Islet of Langerhans (tissue), 1 donor: ENCODE measurements around the gene PDZD2.
"Not testable (repeated sequence)": the region's sequence is repeated elsewhere in the genome, so short reads cannot be mapped to it uniquely, and the experiment has no call there.

Experiments used
- FAIRE-seq: peaks from one replicate; lab custom pipeline; 2011; peaks lifted over from hg19 to GRCh38; lab: Jason Lieb, UNC

PDZD2 gene

DNA sequence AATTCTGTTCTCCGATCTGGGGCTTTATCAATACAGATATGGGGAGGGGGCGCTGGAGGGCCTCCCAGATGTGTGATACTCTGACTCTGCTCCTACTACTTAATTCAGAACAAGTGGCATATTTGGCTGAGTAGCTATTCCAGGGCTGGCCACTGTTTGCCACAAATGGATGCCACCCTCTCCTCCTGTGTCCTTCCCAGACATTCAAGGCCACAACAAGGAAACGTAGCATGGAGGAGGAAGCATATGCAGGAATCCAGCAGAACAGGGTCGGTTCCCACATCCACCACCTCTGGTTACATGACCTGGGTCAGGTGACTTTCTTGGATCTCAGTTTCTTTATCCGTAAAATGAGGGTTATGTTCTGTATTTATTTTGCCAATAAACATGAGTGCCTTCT is 404.2 kb downstream of the PDZD2 start:
- FAIRE-seq, result no peak

DNA sequence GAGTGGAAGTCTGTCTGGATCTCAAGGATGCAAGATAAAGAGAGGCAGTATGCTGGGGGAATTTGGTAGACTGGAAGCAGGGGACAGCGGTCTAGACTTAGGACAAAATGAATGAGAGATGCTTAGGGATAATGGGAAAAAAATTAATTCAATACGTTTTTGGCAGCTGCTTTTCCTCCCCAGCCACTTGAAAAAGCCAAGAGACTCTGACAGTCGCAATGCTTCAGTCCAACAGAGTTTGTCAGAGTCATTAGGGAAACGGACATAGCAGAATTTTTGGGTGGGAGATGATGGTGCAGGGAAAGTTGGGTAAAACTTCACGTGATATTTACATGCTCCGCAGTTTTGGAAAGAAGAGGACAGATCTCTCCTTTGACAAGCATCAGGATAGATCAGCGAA is 405.5 kb downstream of the PDZD2 start:
- FAIRE-seq, result no peak

DNA sequence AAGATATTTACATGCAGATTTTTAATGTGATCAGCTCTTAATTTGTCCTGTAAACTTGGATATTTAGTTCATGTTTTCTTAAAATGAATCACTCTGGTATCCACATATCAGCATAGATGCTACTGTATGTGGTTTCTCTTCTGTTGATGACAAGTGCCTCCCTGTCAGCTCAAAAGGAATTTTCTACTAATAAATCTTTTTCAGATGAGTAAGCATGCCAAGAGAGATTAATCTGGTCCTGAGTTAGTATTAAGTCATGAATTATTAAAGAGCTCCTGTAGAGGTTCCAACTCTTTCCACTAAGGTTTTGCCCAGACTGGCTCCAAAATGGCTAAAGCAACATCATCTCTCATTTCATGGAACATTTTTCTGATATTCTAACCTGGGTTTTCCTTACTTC is 406.0 kb downstream of the PDZD2 start:
- FAIRE-seq, result peak; percentile 53

DNA sequence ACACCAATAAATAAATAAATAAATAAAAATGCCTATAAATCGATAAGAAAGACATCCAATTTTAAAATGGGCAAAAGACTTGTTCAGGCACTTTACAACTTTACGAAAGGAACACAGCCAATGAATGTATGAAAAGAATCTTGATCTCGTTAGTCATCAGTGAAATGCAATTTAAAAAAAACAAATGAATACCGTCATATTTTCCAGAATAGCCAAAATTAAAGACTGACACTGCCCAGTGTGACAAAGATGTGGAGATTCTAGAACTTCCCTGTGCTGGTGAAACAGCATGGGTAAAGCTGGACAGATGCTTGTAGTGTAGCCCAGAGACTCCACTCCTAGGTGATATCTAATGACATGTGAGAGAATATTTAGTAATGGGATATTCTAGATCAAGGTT is 408.1 kb downstream of the PDZD2 start:
- no peak for FAIRE-seq

DNA sequence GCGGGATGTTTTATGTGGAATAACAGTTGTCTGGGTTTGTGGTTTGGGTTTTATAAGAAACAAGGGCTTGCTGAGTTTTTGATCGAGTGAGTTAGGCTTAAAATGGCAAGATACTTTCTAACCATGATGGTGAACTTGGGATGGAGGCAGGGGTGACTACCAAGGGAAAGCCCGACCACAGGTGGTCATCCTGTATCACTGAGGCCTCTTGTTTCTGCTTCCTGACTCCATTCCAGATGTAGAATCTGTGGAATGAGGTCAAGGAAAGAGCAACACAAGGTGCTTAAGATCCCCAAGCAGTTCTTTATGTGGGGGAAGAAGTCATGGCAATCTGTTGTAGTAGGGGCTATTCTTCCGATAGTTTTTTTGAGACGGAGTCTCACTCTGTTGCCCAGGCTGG is 412.9 kb downstream of the PDZD2 start:
- FAIRE-seq, result no peak

DNA sequence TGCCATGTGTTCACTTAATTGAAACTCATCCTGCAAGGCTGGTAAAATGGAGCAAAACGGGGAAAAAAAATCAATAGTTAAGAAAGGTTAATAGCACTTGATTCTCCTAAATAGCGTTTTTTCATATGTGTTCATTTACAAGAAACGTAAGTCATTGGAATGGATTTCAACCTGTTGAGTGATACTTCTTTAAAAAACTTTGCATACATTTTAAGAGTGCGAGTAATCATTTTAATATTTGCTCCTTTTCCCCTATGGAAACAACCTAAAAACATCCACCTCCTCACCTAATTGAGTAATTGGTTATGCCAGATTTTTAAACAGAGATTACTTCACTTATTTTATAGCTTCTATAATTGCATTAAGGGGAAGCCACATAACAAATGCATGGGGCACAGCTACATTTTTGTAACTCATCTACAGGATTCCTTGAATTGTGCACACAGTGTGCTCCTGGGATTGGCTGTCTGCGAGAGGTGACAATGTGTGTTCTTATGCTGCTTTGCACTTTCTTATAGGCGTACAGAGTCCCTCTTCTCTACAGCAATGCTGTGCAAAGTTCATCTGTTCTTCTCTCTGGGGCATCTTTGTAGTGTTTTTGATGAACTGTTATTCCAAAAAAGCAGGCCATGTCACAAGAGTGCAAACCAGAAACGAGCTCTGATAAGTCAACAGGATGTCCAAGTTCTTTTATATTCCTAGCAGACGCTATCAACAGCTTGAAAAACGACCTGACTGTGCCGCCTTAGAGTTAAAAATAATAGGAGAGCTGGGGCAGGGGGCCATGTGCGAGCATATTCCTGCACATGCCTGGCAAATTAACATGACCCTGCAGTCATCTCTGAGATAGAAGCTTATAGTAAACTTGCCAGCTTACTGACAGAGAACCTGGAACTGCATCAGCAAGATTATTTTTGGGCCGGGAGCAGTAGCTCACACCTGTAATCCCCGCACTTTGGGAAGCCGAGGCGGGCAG is 417.2 kb downstream of the PDZD2 start:
- FAIRE-seq, result no peak

DNA sequence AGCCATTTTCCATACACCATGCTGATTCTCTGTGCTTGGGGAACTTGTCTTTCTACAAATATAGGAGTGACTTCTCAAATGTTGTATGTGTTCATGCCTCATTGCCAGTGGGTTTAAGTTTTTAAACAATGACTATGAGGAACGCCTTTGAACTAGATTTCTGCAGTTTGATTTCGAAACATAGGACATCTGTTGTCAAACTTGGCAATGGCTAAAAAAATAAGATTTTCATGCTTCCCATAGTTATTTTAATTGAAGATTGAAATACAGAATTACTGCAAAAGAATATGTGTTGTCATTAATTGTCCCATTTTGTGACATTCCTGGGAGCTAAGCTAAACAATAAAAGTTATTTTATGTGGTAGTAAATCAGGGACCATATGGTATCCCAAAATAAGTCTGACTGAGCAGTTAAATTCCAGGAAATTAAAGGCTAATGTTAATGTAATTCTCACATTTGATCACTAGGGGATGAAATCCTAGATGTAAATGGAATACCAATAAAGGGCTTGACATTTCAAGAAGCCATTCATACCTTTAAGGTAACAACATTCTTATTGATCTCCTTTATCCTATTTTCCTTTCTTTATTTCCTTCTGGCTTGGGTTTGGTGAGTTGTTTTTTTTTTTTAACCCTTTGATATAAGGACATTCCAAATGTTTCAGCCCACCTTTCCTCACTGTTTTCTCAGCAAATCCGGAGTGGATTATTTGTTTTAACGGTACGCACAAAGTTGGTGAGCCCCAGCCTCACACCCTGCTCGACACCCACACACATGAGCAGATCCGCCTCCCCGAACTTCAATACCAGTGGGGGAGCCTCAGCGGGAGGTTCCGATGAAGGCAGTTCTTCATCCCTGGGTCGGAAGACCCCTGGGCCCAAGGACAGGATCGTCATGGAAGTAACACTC is 418.5 kb downstream of the PDZD2 start:
- FAIRE-seq, result no peak

DNA sequence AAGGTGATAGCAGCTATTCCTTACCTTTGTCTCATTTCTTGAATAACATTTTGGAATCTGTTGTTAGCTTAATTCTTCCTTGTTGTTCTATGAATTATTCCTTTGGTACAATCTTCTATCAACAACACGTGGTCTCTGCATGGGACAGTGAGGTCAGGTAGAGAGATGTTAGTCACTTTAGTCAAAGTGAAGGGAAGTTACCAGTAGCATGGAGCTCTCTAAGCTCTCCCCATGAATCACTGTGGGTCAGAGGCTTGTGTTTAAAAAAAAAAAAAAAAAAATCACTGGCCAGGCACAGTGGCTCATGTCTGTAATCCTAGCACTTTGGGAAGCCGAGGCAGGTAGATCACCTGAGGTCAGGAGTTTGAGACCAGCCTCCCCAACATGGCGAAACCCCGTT is 419.2 kb downstream of the PDZD2 start:
- no peak for FAIRE-seq

DNA sequence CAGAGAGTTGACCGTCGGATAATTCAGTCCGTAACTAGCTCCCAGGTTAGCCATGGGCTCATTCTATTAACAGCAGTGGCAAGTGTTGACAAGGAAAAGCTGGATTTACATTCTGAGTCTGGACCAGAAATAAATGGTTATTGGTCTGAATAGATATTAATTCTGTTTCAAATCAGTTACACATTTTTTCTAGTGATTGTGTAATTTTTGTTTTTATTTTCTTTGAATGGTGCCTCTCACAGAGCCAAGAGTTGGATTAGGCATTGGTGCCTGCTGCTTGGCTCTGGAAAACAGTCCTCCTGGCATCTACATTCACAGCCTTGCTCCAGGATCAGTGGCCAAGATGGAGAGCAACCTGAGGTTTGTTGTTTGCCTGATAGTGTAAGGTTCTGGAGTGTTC is 420.1 kb downstream of the PDZD2 start:
- no peak for FAIRE-seq

DNA sequence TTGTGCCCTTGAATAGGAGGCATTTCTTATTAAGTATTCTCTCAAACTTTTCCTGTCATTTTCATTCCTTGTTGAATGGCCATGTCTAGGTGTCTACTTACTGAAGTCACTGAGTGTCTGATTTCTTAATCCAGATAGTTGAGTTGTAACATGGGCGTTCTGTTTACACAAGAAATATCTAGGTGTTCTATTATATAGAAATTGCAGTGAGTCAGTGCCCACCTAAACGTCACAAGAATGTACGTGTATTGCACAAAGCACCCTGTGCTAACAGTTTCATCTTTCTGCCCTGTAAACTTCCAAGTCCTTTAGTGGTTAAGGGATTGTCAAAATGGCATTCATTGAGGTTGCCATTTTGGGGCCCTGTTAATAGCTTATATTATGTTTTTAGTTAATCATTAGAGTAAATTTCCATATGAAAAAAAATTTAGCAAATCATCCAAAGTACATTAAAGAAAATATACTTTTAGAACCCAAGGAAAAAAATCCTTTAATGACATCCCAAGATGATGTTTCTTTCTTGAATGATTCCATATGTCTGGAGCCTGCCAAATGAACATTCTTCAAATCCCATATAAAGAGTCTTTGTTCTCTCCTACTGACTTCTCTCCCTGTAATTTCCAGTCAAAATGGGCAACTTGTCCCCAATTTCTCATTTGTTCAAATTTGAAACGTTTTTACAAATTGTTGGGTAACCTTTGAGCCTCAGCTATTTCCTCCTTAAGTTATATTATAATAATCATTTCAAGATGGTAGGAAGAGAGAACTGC is 421.0 kb downstream of the PDZD2 start:
- FAIRE-seq, result no peak

DNA sequence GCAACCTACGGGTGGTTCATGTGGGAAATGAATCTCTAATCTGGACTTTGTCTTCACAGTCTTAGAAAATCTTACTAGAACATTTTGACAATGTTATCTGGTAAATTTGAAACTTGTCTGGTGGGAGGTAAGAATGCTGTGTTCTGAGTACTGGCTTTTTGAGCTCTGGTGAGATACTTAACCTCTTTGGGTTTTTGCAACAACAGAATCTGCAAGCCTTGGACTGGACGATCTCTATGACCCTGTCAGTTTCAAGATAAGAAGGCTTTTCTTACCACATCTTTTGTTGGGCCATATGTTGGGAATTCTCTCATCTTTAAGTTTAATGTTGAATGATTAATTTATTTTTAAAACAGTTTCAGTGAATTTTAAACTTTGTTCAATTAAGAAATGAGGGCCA is 422.3 kb downstream of the PDZD2 start:
- FAIRE-seq, result no peak

DNA sequence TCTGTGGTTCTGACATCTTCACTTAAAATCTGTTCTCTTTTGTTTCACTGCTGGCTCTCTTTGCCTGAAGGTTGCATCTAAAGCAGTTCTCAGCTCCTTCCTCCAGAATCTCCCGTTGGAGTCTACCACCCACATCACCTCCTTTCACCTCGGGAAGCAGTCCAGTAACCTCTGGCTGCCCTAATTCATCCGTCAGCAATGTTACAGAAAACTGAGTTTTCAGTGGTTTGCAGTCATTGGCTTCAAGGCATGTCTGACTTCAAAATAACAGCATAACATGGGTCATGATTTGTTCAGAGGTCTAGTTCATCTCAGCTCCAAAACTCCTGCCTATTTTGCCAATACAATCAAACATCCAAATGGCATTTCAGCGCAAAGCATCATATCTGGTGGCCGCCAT is 427.5 kb downstream of the PDZD2 start:
- no peak for FAIRE-seq

DNA sequence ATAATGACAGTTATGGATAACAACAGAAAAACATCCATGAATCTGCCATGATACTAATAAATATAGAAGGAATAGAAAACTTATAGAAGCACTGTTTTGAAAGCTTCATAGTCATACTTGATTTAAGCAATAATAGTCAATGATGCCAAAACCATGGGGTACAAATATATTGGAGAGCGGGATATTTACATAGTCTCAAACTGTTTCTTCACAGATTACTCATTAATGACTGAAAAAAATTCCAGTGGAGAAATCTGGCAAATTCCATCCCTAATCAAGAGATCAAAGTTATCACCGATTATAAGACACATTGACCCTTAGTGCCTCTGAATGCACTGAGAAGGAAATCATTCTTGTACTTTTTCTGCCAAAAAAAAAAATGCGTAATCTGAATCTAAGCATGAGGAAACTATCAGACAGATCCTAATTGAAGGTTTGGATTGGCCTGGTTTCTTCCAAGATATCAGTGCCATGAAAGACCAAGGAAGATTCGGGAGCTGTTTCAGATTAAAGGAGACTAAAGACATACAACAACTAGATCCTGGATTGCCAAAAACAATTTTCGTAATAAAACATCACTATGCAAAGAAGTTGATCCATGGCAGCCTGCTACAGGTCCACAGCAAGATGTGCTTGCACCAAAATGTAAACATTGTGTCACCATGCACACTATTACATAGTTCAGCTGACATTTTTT is 429.0 kb downstream of the PDZD2 start:
- no peak for FAIRE-seq

DNA sequence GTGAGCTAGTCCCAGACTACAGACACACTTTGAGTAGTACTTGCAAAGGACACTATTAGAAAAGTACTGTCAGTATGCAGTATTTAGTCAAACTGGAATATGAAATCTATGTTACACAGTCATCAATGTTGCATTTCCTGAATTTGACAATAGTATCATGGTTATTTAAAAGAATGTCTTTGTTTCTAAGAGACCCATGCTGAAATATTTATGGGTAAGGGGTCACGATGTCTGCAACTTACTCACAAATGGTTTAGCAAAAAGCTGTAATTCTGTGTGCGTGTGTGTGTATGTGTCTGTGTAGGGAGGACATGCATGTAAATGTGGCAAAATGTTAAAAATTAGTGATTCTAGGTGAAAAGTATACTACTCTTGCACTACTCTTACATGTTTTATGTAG is 429.6 kb downstream of the PDZD2 start:
- no peak for FAIRE-seq

DNA sequence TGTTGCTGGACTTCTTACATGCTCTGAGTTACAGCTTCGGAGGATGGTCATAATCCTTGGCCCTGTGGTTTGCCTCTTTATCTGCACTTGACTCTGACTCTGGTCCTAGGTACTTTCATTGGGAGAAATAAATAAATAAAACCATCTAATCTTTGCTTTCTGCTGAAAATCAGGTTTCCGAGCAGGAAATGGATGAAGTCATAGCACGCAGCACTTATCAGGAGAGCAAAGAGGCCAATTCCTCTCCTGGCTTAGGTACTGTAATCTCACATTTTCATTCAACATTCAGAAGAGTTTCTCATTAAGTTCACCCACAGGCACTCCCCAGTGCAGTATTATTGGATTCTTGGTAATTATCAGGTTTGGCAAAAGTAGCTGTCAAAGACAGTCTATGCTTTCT is 430.5 kb downstream of the PDZD2 start:
- FAIRE-seq, result no peak

DNA sequence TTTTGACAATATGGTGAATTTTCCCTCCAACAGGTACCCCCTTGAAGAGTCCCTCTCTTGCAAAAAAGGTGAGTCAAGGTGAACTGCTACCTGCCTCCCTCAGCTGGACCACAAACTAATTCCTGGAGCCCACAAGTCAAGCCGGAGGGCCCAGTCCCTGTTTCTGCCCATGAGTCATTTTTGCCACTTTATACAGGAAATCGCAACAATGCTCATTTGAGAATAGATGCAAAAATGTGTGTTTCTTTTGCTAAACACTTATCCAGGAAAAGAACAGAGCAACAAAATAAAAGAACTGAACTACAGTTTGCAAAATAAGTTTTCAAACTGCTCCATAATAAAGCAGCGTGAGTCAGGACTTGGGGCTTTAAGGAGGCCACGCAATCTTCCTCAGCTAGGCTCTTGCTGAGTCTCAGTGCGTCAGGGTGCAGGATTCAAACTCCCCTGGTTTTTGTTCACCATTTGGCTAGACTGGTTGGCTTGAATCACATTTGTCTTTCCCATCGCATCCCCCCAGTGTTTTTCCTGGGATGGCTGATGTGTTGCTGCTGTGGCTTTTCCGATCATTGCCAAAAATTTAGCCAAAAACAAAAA is 432.5 kb downstream of the PDZD2 start:
- no peak for FAIRE-seq

DNA sequence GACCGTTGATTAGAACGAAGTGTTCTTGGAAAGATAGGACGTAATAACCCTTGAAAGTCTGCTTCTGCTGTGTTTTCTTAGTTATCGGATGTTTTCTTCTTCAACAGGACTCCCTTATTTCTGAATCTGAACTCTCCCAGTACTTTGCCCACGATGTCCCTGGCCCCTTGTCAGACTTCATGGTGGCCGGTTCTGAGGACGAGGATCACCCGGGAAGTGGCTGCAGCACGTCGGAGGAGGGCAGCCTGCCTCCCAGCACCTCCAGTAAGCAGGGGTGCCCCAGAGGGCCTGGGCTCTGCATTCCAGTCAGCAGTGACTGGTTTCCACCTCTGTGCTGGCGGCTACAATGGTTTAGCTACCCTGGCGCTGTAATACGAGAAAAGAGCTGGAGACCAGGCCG is 433.1 kb downstream of the PDZD2 start:
- no peak for FAIRE-seq

DNA sequence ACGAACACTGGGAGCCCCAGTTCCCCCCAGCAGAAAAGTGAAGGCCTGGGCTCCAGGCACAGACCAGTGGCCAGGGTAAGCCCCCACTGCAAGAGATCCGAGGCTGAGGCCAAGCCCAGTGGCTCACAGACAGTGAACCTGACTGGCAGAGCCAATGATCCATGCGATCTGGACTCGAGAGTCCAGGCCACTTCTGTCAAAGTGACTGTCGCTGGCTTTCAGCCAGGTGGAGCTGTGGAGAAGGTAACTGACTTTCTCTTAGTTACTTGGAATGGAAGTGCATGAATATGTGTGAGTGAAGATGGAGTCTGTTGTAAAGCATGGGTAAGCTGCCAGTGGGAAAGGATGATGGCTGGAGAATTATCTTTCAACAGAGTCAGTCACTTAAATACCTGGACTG is 435.5 kb downstream of the PDZD2 start:
- FAIRE-seq, result no peak

DNA sequence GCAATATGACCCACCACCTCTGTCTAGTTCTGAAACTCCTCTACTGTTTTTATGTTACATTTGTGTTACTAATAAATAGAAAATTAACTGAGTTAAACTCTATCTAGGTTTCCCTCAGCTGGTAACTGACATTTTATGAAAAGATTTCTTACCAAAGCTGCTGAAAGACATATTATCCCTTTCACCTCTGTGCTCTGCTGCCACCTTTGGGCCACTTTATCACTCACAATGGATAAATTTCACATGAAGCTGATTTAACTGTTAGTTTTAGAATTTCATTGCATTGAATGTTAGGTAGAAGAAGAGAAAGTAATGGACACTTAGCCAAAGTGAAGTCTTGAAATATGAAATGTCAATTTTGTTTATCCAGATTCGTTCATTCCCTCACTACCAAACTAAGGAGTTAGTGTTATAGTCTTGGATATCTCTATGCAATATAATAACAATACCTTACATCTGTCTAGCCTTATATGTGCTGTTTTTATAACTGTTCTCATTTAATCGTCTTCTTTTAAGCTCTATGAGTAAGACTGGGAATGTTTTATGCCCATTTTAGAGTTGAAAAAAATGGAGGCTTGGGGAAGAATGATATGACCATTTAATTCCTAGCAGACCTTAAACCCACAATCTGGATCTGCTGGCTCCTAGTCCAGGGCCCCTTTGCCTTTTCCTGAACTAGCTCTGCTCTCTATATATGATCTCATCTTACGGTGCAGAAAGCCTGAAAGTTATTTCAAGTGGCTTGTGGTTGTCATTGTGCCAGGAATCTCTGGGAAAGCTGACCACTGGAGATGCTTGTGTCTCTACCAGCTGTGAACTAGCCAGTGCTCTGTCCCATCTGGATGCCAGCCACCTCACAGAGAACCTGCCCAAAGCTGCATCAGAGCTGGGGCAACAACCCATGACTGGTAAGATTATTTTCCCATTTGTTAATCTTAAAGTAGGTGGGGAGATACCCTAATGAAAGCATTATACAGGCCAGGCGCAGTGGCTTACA is 438.1 kb downstream of the PDZD2 start:
- FAIRE-seq, result peak; percentile 62

DNA sequence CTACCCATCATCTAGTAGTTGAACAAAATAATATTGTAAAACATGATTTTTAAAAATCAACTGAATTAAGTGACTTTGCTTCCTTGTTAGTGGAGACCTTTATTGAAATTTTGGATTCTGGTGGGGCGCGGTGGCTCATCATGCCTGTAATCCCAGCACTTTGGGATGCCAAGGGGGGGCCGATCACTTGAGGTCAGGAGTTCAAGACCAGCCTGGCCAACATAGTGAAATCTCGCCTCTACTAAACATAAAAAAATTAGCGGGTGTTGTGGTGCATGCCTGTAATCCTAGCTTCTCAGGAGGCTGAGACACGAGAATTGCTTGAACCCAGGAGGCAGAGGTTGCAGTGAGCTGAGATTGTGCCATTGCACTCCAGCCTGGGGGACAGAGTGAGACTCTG is 439.9 kb downstream of the PDZD2 start:
- FAIRE-seq, result not testable (repeated sequence)
